GM06990 (cell line): ENCODE results near the gene IDH3B.

Experiments used
- DNase-seq: peaks from one replicate; pipeline ENCODE4 v3.0.0-alpha.2; 2011; ENCODE audit not compliant: insufficient read length; ENCODE audit errors: extremely low read depth
- H3K27me3 ChIP-seq: replicated peaks from 2 replicates; pipeline ENCODE4 v1.6.0; 2011; ENCODE audit warnings: low read length; ENCODE audit not compliant: control insufficient read depth, insufficient read depth
- H3K36me3 ChIP-seq: 2 replicates; pipeline ENCODE4 v1.5.1; 2011; ENCODE audit warnings: low read length; ENCODE audit not compliant: control insufficient read depth, insufficient read depth
- H3K4me3 ChIP-seq: replicated peaks from 2 replicates; pipeline ENCODE4 v1.5.1; 2011; ENCODE audit warnings: low read depth, mild to moderate bottlenecking, control low read depth, low read length
- TF ChIP-seq, protein P1 (sequence below): IDR thresholded peaks from 2 replicates; pipeline ENCODE4 v1.5.1; 2011; ENCODE audit warnings: low read length, control low read depth, mild to moderate bottlenecking, inconsistent platforms; ENCODE audit not compliant: insufficient read depth, poor library complexity, severe bottlenecking

IDH3B gene

DNA sequence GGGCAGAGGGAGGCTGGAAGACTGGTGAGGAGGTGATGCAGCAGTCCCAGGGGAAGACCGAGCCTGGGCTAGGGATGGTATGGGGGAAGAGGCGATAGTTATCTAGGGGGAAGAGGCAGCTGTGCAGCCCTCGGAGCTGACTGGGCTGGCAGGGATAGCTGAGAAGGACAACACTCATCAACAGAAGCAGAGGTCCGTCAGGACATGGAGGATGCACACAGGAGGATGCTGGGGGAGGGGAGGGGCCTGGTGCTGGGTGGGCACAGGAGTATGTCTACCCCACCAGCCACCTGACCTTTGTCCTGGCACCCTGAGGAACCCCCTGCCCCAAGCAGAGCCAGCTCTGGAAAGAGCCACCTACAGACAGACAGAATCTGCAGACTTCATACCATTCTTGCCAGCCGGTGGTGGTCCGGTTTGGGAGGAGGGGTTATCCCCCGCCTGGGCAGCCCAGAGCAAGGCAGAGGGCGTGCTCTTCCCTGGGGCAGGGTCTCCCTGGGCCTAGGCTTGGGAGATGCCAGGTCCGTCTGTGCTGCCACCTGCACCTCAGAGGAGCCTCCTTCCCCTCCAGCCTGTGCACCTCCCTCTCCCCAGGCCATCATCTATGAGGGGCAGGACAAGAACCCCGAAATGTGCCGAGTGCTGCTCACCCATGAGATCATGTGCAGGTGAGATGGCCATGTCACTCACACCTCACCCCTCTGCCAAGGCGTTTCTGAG lies 43.5 kb upstream of the IDH3B start:
- Histone ChIP-seq H3K27me3 (no peaks in the 10 kb centered on the region; the same call in 1 of the 2 replicates), H3K36me3 (no peaks in the 10 kb centered on the region), H3K4me3 (no peak overlapping the region)
- TF ChIP-seq, protein P1, sequence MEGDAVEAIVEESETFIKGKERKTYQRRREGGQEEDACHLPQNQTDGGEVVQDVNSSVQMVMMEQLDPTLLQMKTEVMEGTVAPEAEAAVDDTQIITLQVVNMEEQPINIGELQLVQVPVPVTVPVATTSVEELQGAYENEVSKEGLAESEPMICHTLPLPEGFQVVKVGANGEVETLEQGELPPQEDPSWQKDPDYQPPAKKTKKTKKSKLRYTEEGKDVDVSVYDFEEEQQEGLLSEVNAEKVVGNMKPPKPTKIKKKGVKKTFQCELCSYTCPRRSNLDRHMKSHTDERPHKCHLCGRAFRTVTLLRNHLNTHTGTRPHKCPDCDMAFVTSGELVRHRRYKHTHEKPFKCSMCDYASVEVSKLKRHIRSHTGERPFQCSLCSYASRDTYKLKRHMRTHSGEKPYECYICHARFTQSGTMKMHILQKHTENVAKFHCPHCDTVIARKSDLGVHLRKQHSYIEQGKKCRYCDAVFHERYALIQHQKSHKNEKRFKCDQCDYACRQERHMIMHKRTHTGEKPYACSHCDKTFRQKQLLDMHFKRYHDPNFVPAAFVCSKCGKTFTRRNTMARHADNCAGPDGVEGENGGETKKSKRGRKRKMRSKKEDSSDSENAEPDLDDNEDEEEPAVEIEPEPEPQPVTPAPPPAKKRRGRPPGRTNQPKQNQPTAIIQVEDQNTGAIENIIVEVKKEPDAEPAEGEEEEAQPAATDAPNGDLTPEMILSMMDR, result no peak
- no peak for DNase-seq

DNA sequence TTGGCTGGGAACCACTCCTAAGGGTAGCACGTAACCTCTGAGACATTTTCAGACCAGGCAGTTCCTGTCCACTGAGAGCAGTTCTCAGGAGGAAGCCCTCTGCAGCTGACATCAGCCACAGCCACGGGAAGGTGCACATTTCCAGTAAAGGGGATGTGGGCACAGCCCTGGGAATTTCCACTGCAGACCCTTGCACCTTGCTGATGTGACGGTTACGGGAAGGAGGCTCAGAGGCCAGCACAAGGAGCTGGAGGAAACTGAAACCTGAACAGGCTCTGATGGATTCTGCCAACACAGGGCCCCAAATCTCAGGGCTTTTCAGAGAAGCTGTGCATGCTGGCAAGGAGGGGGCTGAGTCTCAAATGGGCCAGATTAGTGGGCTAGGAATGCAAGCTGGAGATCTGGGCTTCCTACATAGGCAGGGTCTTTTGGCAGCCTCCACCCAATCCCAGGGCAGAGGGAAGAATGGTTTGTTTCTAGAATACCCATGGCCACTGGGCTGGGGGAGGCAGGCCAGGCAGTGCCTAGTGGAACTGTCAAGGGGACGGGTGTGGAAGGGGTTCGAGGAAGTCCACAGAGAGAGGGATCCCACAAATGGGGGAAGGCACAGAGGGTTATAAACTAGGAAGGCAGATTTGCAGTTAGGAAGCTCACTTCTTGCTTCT lies 42.8 kb upstream of the IDH3B start:
- Histone ChIP-seq H3K36me3 (no peaks in the 10 kb centered on the region), H3K27me3 (no peaks in the 10 kb centered on the region; the same call in 1 of the 2 replicates), H3K4me3 (no peak overlapping the region)
- DNase-seq, result no peak
- TF ChIP-seq, protein P1, result no peak

DNA sequence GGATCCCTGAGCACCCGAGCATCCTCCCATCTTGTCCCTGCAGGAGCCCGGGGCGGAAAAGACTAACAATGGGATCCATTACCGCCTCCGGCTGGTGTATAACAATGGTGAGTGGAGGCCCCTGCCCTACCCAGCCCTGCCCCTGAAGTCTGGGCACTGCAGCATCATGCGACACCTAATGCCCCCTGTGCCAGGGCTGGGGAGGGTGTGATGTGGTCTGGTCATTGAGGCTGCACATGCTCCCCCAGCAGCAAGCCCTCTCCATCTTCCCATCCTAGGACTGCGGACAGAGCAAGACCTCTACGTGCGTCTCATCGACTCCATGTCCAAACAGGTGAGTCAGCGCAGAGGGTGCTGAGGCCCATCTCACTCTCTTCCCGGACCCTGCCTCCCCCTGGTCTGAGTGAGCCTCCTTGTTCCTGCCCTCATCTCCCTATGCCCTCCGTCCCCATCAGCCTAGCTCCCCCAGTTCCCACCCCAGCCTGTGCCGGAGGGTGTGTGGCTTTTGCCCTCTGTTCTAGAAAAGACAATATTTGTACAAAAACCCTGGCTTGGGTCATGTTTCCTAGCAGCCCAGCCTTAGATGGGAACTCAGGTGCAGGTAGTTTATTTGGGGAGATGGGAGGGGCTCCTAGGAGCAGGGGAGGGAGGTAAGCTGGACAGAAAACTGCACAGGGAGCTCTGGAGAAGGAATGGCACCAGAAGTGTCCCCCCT lies 42.1 kb upstream of the IDH3B start:
- no peak overlapping the region for H3K4me3 ChIP-seq
- no peaks in the 10 kb centered on the region; the same call in 1 of the 2 replicates for H3K27me3 ChIP-seq
- TF ChIP-seq, protein P1, result no peak
- DNase-seq, result no peak
- H3K36me3 ChIP-seq, result no peaks in the 10 kb centered on the region

DNA sequence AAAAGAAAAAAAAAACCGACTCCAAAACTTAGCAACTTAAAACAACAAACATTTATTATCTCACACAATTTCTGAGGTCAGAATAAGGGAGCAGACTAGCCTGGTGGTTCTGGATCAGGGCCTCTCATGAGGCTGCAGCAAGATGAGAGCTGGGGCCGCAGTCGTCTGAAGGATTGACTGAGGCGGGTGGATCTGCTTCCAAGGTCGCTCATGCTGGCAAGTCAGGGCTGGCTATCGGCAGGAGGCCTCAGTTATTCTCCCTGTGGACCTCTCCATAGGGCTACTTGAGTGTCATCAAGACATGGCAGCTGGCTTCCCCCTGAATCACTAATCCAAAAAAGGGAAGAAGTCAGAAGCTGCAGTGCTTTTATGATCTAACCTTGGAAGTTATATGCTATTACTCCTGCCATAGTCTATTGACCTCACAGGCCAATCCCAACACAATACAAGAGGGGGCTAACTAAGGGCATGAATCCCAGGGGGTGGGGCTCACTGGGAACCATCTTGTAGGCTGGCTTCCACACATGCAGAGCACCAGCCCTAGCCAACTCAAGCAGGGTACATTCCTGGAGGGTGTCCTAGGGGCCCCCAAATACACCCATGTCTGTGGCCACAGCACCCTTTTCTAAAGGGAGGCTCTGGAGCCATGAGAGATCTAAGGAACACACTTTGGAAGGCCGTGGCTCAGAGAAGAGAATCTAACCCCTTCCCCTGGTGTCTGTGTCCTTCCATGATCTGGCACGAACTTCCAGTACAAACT lies 39.9 kb upstream of the IDH3B start:
- Histone ChIP-seq H3K4me3 (no peak overlapping the region), H3K36me3 (no peaks in the 10 kb centered on the region), H3K27me3 (no peaks in the 10 kb centered on the region; the same call in none of the 2 replicates)
- TF ChIP-seq, protein P1, result no peak
- DNase-seq, result no peak

DNA sequence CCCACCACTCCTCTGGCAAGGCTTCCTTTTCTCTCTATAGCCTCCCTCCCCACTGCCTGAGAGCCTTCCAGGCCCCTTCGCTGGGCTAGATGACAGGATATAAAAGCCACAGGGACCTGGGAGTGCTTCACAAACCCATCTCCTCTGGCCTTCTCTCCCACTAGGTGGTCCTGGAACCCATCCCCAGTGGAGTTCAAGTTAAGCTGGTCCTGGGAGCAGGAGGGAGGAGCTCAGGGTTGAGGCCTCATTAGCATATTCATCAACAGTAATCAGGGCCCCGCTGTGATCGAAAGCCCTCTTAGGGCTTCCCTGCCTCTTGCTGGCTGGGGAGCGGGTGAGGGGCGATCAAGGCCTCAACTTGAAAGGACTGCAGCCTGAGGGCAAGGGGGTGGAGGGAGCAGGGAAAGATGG lies 37.7 kb upstream of the IDH3B start:
- TF ChIP-seq, protein P1, result no peak
- no peak for DNase-seq
- no peaks in the 10 kb centered on the region for H3K36me3 ChIP-seq
- H3K27me3 ChIP-seq, result no peaks in the 10 kb centered on the region; the same call in none of the 2 replicates
- H3K4me3 ChIP-seq, result no peak overlapping the region
